Ectodermal cell (in vitro differentiated cells): ENCODE results near the gene TAPBP.

ENCODE experiments used
- H3K27ac ChIP-seq: 2 replicates; pipeline ENCODE4 v1.7.0; 2013; ENCODE audit warnings: mild to moderate bottlenecking, low read depth, low read length; ENCODE audit not compliant: insufficient read depth, poor library complexity, severe bottlenecking
- H3K27me3 ChIP-seq: 2 replicates; pipeline ENCODE4 v1.7.0; 2013; ENCODE audit warnings: mild to moderate bottlenecking, low read length; ENCODE audit not compliant: insufficient read depth, control insufficient read depth, poor library complexity, severe bottlenecking
- H3K36me3 ChIP-seq: one replicate; pipeline ENCODE4 v1.7.0; 2013; ENCODE audit warnings: low read length; ENCODE audit not compliant: control insufficient read depth, insufficient read depth
- H3K4me1 ChIP-seq: one replicate; pipeline ENCODE4 v1.7.0; 2013; ENCODE audit warnings: low read length; ENCODE audit not compliant: control insufficient read depth, insufficient read depth
- H3K4me3 ChIP-seq: 2 replicates; pipeline ENCODE4 v1.7.0; 2013; ENCODE audit warnings: low read depth, low read length, control low read depth; ENCODE audit not compliant: insufficient read depth
- H3K9me3 ChIP-seq: 2 replicates; pipeline ENCODE4 v1.7.0; 2013; ENCODE audit warnings: mild to moderate bottlenecking, low read length, moderate library complexity; ENCODE audit not compliant: control insufficient read depth
- WGBS, 2 experiments: methylation state at CpG; one replicate each; pipeline ENCODE4 v1.1.7; 2013; ENCODE audit warnings: missing lambda C conversion rate in 2 of 2; 5-methylcytosine and 5-hydroxymethylcytosine counted together

The TAPBP gene

DNA sequence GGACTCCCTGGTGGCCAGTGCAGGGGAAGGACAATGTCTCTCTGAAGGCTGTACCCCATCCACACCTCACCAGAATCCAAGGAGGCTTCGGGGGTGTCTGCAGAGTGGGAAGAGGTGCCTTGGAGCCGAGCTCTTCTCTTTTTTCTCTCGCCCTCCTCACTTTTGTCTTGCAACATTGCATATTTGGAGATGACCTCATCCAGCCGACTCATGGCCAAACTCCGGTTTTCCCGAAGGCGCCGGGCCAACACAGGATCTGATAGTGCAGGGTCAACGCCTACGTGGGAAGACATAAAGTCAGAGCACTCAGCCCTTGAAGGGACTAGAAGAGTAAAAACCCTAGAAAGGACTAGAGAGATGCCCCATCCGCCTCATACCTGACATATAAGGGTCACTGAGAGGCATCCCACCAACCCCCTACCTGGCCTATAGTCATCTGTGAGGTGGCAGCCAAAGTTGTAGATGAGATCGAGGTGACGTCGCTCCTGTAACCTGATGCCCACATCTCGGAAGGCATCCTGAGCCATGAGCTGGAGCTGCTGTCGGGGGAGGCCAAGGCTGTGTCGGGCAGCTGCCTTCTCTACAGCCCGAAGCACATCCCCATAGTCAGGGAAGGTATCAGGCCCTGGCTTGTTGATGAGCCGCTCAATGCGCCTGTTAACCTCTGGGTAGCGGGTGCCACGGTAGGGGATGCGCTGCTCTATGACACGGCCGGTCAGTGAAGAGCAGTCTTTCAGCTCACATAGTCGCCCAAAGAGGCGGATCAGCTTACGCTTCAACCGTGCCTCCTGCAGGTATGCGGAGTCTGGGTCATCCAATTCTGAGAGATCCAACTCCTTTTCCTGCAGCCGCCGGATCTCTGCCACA lies 6.7 kb upstream of the TAPBP start:
- H3K27ac ChIP-seq, result no peak overlapping the region

DNA sequence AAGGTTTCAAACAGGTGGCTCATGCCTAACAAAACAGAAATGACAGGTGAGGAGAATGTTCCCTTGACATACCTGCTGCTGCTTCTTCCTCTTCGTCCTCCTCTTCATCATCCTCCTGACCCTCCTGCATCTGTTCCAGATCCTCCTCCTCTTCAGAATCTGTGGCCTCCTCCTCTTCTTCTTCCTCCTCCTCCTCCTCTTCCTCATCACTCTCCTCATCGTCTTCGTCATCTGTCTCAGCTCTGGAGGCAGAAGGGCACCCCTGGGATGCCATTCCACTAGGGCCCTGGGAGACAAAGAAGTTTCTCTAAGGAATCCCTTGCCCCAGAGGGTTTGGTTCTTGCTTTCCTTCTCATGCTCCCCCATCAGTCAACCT lies 6.0 kb upstream of the TAPBP start:
- Histone ChIP-seq H3K4me3 (no peak overlapping the region), H3K27me3 (no peaks in the 10 kb centered on the region), H3K4me1 (peaks cover 36% of the 10 kb centered on the region), H3K9me3 (no peaks in the 10 kb centered on the region), H3K27ac (no peak overlapping the region), H3K36me3 (peaks cover 26% of the 10 kb centered on the region)
- WGBS, 2 experiments, result 94 to 97% methylated on average over 3 of the region's 3 CpGs

More for the DNA sequence above, 6.7 kb upstream of the TAPBP start:
- Histone ChIP-seq H3K9me3 (no peaks in the 10 kb centered on the region), H3K4me3 (no peak overlapping the region), H3K36me3 (peaks cover 26% of the 10 kb centered on the region), H3K4me1 (peaks cover 36% of the 10 kb centered on the region), H3K27me3 (no peaks in the 10 kb centered on the region)
- 88 to 91% methylated on average over 32 of the region's 32 CpGs for WGBS, 2 experiments

DNA sequence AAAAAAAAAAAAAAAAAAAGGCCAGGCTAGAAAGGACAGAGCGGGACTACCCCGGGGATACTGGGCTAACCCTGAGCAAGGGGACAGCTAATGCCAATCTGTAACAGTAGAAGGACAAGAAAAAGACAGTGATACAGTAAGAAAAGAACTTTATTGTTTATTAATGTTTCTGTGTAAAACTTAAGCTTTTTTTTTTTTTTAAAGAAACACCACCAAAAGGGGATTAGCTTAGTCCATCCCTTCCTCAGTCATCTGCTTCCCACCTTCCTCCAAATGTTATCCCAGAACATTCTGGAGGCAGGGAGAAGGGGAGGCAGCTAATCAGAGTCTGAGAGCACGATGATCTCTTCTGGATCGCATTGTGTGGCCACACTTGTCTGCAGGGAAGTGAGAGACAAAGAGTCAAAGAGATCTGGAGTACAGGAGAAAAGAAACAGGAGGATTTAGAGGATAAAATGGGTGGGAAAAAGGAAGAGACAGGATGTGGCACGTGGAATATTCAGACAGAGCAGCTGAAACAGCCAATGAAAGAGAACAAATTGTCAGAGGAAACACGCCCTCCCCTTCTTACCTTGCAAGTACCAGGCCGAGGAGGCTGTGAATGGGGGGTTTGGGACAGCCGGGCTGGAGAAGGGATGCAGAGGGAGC lies 4.7 kb upstream of the TAPBP start:
- Histone ChIP-seq H3K4me1 (peaks cover 39% of the 10 kb centered on the region), H3K9me3 (no peaks in the 10 kb centered on the region), H3K27ac (peak overlapping the region; percentile 85), H3K27me3 (no peaks in the 10 kb centered on the region), H3K4me3 (peak overlapping the region; percentile 59), H3K36me3 (peaks cover 26% of the 10 kb centered on the region)
- WGBS, 2 experiments, result 71 to 79% methylated on average over 8 of the region's 8 CpGs

DNA sequence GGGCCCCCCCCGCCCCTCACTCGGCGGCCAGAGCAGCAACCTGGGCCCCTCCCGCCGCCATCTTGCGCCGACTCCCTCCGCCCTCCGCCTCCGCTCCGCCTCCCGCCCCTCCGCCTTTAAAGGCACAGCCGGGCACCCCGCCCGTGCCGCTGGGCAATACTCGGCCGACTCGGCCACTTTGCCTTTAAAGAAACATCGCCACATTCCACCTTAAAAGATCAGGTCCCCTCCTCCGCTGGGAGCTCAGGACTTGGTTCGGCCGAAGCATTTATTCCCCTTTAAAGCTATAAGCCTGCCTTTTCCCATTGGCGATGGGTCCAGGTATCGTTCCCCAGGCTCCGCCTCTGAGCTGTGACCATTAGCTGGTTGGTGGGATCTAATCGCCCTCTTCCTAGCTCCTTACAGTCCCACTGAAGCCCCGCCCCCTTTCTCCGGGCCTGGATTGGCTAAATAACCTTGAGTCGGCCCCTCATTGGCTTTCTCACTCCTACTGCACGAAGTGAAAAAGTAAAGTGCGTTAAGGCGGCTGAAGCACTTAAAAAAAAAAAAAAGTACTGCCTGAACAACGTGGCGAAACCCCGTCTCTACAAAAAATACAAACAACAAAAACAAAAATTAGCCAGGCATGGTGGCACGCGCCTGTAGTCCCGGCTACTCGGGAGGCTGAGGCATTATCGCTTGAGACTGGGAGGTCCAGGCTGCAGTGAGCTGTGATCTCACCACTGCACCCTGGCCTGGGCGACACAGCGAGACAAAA lies 4.0 kb upstream of the TAPBP start, which contains the start of gene ZBTB22:
TSS of gene ZBTB22 (minus strand) at position 76 of the 757 bp plus-strand sequence. CDS start 828 bp downstream, outside the sequence.
- peaks cover 26% of the 10 kb centered on the region for H3K36me3 ChIP-seq
- H3K4me1 ChIP-seq, result peaks cover 39% of the 10 kb centered on the region
- WGBS, 2 experiments, result 1 to 2% methylated on average over 44 of the region's 44 CpGs
- H3K27ac ChIP-seq, result peak within 1 kb of the TSS; percentile 85
- peaks cover 6% of the 10 kb centered on the region for H3K27me3 ChIP-seq
- peak within 1 kb of the TSS; percentile 59 for H3K4me3 ChIP-seq
- H3K9me3 ChIP-seq, result no peaks in the 10 kb centered on the region

DNA sequence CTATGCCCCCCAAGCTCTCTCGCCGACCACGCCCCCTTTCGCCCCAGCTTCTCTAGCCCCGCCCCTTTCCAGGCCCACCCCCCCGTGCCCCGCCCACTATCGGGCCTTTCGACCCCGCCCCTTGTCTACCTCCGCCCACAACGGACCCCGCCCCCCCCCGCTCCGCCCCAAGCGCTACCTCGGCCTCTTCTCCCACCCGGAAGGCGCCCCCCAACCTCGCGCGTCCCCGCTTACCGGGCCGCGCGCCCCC lies 3.5 kb upstream of the TAPBP start:
- peaks cover 11% of the 10 kb centered on the region for H3K27me3 ChIP-seq
- H3K27ac ChIP-seq, result no peak overlapping the region
- peaks cover 26% of the 10 kb centered on the region for H3K36me3 ChIP-seq
- H3K4me3 ChIP-seq, result peak overlapping the region; percentile 59
- WGBS, 2 experiments, result 0% methylated on average over 20 to 24 of the region's 27 CpGs
- no peaks in the 10 kb centered on the region for H3K9me3 ChIP-seq
- peaks cover 43% of the 10 kb centered on the region for H3K4me1 ChIP-seq

DNA sequence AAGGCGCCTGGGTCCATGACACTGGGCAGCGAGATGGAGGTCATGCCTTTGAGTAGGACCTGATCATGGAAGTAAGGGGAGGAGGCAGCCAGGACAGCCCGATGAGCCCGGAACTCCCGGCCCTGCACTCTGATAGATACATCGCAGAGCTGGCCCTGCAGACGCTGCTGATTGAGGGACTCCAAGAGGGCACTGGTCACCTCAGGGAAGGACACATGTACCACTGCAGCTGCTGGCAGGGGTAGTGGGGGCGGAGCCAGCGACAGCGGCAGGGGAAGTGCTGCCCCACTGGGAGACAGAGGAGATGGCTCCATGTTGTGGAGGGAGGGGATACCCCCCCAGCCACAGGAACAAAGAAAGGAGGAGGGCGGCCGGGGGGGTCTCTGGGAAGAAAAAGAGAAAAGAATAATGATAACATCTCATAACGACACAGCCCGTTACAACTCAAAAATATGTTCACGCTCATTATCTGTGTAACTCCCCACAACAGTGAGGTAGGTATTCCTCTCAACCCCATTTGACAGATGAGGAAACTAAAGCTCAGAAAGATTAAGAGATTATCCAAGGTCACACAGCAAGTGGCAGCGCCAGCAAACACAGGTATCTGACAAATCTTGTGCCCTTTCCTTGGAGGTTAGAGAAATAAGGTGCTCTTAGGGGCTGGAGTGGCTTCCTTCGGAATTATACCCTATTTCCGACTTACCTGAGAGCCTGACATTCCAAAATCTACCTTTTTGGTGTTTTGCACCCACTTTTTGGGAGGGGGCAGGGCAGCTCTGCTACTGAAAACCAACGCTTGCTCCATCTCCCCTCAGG lies 2.9 kb upstream of the TAPBP start:
- Histone ChIP-seq H3K36me3 (peaks cover 26% of the 10 kb centered on the region), H3K4me1 (peaks cover 40% of the 10 kb centered on the region), H3K4me3 (peak overlapping the region; percentile 59), H3K9me3 (no peaks in the 10 kb centered on the region), H3K27me3 (peaks cover 16% of the 10 kb centered on the region), H3K27ac (no peak overlapping the region)
- 76 to 79% methylated on average over 17 to 19 of the region's 19 CpGs for WGBS, 2 experiments

DNA sequence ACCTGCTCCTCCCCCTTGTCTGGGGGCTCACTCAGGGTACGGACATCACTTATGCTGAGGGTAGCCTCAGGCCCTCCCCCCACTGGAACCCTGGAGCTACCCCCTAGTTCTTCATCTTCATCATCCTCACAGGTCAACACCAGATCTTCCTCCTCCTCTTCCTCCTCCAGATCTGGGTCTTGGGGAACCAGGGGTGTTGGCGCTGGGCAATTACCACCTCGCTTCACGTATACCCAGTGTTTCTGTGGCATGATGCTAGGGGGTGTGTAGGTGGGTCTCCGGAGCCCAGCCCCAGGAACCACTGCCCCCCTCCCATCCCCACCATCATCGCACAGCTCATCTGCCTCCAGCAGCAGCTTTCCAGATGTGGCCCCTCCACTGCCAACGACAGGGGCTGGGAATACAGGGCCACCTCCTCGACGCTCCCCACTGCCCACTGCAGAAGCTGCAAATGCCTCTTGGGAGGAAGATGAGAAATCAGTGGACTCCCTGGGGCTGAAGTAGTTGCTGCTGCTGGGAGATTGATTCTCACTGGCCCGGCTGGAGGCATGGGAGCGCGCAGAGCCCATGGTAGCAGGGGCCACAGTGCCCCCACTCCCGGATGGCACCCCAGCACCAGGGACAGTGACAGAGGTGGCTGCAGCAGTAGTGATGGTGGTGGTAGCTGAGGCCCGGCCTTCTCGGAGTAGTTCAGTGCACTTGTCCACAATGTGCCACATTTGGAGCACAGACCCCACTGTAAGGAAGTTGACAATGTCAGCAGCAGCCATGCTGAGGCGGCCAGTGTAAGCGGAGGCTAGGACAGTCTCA lies 2.1 kb upstream of the TAPBP start:
- Histone ChIP-seq H3K4me1 (peaks cover 32% of the 10 kb centered on the region), H3K36me3 (peaks cover 24% of the 10 kb centered on the region), H3K4me3 (no peak overlapping the region), H3K27ac (no peak overlapping the region), H3K27me3 (peaks cover 17% of the 10 kb centered on the region), H3K9me3 (no peaks in the 10 kb centered on the region)
- 94 to 96% methylated on average over 15 to 17 of the region's 17 CpGs for WGBS, 2 experiments

DNA sequence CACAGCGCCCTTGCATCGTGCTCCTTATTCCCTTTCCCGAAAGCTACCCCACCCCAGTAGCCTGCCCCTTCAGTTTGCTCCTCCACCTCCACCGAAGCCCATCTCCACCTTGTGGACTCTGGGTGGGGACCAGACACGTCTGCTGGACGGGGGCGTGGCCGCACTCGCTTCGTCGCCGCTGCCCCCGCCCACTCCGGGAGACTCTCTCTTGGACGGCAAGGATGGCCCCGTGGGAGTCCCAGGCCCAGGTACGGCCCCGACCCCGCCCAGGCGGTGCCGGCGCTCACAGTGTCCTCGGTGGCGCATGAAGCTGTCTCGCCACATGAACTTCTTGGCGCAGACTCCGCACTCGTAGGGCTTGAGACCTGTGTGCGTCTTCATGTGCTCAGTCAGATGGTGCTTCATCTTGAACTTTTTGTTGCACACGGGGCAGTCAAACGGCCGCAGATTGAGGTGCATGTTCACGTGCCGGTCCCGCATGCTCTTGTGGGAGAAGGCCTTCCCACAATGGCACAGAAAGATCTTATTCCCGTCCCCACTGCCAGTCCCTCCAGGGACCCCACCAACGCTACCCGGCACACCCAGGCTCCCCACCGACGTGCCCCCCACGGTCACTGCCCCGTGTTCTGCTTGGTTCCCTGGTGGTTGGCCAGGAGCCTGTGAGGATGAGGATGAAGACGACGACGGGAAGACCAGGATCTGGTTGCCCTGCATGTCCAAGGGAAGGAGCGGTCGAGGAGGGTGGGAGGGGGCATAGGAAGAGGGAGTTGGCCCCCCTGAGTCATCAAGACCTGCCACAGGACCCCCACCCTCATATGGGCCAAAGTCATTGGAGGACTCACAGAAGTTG lies 1.3 kb upstream of the TAPBP start:
- H3K9me3 ChIP-seq, result no peaks in the 10 kb centered on the region
- WGBS, 2 experiments, result 87% methylated on average over 47 of the region's 47 CpGs
- H3K4me3 ChIP-seq, result no peak overlapping the region
- no peak overlapping the region for H3K27ac ChIP-seq
- H3K27me3 ChIP-seq, result peaks cover 17% of the 10 kb centered on the region
- peaks cover 30% of the 10 kb centered on the region for H3K4me1 ChIP-seq
- peaks cover 16% of the 10 kb centered on the region for H3K36me3 ChIP-seq
